HL-60 (cell line): ENCODE results near the gene OR56A4.

Experiments used
- GABPA ChIP-seq: IDR thresholded peaks from 2 replicates; pipeline ENCODE4 v1.6.1; 2012; ENCODE audit warnings: low read depth
- TF ChIP-seq, protein P1 (sequence below): IDR thresholded peaks from one replicate; pipeline ENCODE4 v1.5.1; 2011; ENCODE audit warnings: low read length, control low read depth, inconsistent platforms; ENCODE audit not compliant: insufficient read depth

DNA sequence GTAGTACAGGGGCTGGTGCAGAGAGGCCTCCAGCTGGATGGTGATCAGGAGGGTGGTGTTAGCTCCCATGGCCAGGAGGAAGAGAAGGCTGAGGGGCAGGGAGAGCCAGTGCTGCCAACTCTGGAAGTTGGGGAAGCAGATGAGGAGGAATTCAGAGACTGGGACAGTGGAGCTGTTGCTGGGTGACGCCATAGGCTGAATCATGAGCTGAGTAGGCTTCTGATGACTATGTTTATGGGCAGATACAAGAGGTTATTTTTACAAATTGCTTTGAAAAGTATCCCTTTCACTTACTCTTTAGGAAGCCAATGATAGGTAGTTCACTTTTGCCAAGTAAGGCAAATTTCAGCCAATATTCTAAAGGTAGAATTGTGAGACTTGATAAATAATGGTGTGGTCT, 20.8 kb upstream of the OR56A4 start:
- TF ChIP-seq, protein P1, sequence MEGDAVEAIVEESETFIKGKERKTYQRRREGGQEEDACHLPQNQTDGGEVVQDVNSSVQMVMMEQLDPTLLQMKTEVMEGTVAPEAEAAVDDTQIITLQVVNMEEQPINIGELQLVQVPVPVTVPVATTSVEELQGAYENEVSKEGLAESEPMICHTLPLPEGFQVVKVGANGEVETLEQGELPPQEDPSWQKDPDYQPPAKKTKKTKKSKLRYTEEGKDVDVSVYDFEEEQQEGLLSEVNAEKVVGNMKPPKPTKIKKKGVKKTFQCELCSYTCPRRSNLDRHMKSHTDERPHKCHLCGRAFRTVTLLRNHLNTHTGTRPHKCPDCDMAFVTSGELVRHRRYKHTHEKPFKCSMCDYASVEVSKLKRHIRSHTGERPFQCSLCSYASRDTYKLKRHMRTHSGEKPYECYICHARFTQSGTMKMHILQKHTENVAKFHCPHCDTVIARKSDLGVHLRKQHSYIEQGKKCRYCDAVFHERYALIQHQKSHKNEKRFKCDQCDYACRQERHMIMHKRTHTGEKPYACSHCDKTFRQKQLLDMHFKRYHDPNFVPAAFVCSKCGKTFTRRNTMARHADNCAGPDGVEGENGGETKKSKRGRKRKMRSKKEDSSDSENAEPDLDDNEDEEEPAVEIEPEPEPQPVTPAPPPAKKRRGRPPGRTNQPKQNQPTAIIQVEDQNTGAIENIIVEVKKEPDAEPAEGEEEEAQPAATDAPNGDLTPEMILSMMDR = no peak
- TF ChIP-seq GABPA = no peak
